ENCODE measurements around the gene TPH1. TPM values are rescaled to one million over a fixed set of nuclear protein-coding genes. Genes with fewer than 3 reads are reported as not detected.

Gene TPH1
- total RNA-seq = 0.34 and 0.60 TPM in 2 replicates

DNA sequence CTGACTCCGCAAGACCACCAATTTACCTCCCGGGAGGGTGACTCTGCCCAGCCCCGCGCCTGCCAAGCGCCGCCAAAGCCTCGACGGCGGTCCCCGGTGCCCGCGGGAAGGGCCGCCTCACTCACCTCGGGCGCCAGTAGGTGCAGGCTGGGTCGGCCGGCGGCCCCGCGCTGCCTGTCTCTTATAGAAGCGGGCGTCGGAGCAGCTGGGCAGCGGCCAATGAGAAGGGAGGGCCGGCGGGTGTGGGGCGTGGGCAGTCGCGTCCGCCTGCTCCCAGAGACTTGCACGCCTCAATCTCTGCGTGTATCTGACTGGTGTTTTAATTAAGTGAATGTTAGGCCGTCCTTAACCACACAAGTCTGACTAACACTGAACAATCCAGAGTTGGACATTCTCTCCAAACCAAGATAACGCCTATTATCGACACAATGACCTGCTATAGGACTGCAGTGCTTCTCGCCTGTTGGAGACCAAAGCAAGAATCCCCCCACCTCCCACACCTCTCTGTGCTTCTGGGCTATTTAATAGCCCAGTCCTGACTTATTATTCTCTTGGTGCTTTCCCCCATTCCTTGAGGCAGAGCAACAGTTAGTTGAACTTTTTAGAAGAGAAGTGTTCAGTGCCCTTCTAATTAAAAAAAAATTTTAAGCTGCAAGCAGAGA is at the start of gene TPH1:
TSS of gene TPH1 (minus strand) at position 154 of the 662 bp plus-strand sequence. CDS start 5,507 bp downstream, outside the sequence.
- Mint-ChIP-seq H3K4me1 (ENCODE audit: low read depth) (peaks cover 1% of the 10 kb centered on the region), H3K36me3 (ENCODE audit: low read depth) (no peaks in the 10 kb centered on the region), H3K9me3 (no peaks in the 10 kb centered on the region), H3K27ac (no peak within 1 kb of the TSS), H3K27me3 (ENCODE audit: low read depth) (peaks cover 56% of the 10 kb centered on the region), H3K4me3 (ENCODE audit: low read depth) (no peak within 1 kb of the TSS)
- no peak for DNase-seq (ENCODE audit: low spot score)
- intact Hi-C loops (cut with micrococcal nuclease) = no loop called here

DNA sequence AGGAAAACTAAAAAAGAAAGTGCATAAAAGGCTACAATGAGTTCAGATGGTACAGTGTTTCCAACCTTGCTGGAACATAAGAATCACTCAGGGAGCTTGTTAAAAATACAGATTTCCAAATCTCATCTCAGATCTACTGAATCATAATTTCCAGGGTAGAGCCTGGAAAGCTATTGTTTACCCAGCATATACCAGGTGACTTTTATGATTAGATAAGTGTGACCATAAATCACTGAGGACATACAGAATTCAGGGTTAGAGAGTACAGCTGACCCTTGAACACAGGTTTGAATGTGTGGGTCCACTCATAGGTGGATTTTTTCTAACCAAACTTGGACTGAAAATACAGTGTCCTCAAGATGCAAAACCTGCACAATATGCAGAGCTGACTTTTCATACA is 47.9 kb upstream of the TPH1 start:
- H3K27me3 Mint-ChIP-seq (ENCODE audit: low read depth) = no peaks in the 10 kb centered on the region
- H3K27ac Mint-ChIP-seq = no peak overlapping the region
- peaks cover 4% of the 10 kb centered on the region for H3K4me1 Mint-ChIP-seq (ENCODE audit: low read depth)
- intact Hi-C loops (cut with micrococcal nuclease) = no loop called here
- H3K9me3 Mint-ChIP-seq = no peaks in the 10 kb centered on the region
- H3K4me3 Mint-ChIP-seq (ENCODE audit: low read depth) = no peak overlapping the region
- peaks cover 59% of the 10 kb centered on the region for H3K36me3 Mint-ChIP-seq (ENCODE audit: low read depth)
- DNase-seq (ENCODE audit: low spot score) = no peak

DNA sequence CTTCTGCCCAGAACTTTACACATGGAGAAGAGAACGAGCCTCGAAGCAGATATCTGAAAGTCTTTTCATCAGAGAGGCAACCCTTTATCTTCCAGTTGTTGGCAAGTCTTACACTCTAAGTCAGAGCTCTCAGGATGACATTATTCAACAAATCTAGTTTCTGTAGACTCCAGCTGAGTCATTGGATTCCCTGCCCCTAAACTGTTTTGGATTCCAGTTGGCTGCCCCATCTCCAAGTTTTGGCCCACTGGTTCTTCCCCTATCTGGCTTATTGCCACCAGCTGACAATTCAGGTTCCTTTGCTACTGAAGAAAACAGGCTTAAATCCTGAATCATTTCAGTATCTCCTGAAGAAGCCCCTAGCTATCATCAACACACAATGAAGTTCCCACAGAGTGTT is 45.7 kb upstream of the TPH1 start:
- Mint-ChIP-seq H3K36me3 (ENCODE audit: low read depth) (peaks cover 66% of the 10 kb centered on the region), H3K27ac (no peak overlapping the region), H3K4me1 (ENCODE audit: low read depth) (peaks cover 4% of the 10 kb centered on the region), H3K9me3 (no peaks in the 10 kb centered on the region), H3K4me3 (ENCODE audit: low read depth) (no peak overlapping the region), H3K27me3 (ENCODE audit: low read depth) (no peaks in the 10 kb centered on the region)
- intact Hi-C loops (cut with micrococcal nuclease) = no loop called here
- no peak for DNase-seq (ENCODE audit: low spot score)

DNA sequence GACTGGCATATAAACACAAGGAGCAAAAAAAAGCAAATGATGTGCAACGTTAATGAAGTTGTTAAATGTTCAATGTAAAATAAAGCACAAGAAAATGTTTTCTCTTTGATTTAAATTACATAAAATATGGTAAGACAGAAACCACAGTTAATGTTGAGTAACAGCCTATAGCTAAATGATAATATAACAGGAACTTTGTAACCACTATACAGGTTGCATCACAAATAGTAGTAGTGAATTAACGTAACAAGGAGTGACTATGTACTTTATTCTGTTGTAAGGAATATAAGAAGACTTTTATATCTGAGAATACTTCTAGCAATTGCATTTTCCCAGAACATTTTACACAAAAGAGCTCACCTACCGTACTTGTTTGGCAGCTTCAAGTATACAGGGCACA is 42.9 kb upstream of the TPH1 start:
- H3K27me3 Mint-ChIP-seq (ENCODE audit: low read depth) = no peaks in the 10 kb centered on the region
- H3K9me3 Mint-ChIP-seq = no peaks in the 10 kb centered on the region
- intact Hi-C loops (cut with micrococcal nuclease) = no loop called here
- H3K27ac Mint-ChIP-seq = no peak overlapping the region
- H3K36me3 Mint-ChIP-seq (ENCODE audit: low read depth) = peaks cover 60% of the 10 kb centered on the region
- H3K4me1 Mint-ChIP-seq (ENCODE audit: low read depth) = peaks cover 4% of the 10 kb centered on the region
- H3K4me3 Mint-ChIP-seq (ENCODE audit: low read depth) = no peak overlapping the region
- DNase-seq (ENCODE audit: low spot score) = no peak

DNA sequence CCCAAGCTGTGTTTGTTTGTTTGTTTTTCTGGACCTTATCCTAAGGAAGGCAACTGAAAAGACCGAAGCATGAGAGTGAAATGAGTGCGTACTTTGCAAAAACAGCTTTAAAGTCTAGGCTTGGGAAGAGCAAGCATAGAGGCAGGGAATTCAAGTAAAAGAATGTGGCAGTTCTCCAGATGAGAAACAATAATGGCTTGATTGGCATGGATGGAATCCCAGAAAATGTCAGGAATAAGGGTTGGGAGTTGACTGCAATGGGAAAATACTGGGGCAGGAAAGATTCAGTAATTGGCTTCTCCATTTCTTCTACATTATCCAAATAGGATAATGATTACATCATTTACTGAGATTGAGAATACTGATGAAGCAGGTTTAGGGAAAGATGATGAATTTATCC is 42.3 kb upstream of the TPH1 start:
- no peaks in the 10 kb centered on the region for H3K4me1 Mint-ChIP-seq (ENCODE audit: low read depth)
- DNase-seq (ENCODE audit: low spot score) = no peak
- H3K4me3 Mint-ChIP-seq (ENCODE audit: low read depth) = no peak overlapping the region
- H3K27ac Mint-ChIP-seq = no peak overlapping the region
- no peaks in the 10 kb centered on the region for H3K9me3 Mint-ChIP-seq
- no peaks in the 10 kb centered on the region for H3K27me3 Mint-ChIP-seq (ENCODE audit: low read depth)
- intact Hi-C loops (cut with micrococcal nuclease) = no loop called here
- peaks cover 57% of the 10 kb centered on the region for H3K36me3 Mint-ChIP-seq (ENCODE audit: low read depth)

DNA sequence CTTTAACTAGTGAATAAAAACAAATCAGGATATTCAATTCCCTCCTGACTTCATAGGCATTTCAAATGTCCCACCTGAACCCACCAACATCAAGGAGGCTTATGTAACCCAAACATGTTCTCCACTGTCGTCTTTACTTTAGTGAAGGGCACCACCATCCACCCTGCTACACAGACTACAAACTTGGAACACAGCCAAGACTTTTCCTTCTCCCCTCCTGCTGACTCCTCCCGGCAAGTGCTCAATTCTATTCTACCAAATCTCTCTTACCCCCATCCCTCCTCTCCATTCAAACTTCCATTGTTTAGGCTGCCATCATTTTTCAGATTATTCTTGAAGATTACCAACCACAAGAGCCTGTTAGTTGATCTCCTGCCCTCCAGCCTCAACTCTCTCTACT is 35.5 kb upstream of the TPH1 start:
- no peak overlapping the region for H3K27ac Mint-ChIP-seq
- H3K36me3 Mint-ChIP-seq (ENCODE audit: low read depth) = peaks cover 41% of the 10 kb centered on the region
- DNase-seq (ENCODE audit: low spot score) = no peak
- intact Hi-C loops (cut with micrococcal nuclease) = no loop called here
- H3K9me3 Mint-ChIP-seq = no peaks in the 10 kb centered on the region
- H3K4me1 Mint-ChIP-seq (ENCODE audit: low read depth) = no peaks in the 10 kb centered on the region
- H3K4me3 Mint-ChIP-seq (ENCODE audit: low read depth) = no peak overlapping the region
- H3K27me3 Mint-ChIP-seq (ENCODE audit: low read depth) = no peaks in the 10 kb centered on the region

DNA sequence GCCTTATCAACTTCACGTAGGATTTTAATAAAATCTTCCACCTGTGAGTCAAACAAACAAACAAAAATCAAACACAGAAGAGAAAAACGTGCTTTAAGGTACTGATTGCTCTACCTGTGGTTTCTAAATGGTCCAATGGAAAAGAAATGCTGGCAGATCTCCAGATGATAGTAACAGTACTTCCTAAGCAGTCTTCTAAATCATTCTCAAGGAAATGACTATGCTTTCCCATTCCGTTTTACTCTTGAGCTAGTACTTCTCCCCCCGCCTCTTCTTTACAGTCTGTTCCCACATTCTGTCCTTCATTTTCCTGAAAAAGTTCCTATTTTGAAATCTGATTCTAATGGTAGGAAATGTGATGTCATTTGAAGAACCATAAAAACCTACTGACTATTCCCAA is 34.4 kb upstream of the TPH1 start:
- Mint-ChIP-seq H3K27me3 (ENCODE audit: low read depth) (no peaks in the 10 kb centered on the region), H3K4me3 (ENCODE audit: low read depth) (no peak overlapping the region), H3K9me3 (no peaks in the 10 kb centered on the region), H3K36me3 (ENCODE audit: low read depth) (peaks cover 38% of the 10 kb centered on the region), H3K27ac (no peak overlapping the region), H3K4me1 (ENCODE audit: low read depth) (no peaks in the 10 kb centered on the region)
- intact Hi-C loops (cut with micrococcal nuclease) = no loop called here
- DNase-seq (ENCODE audit: low spot score) = no peak

DNA sequence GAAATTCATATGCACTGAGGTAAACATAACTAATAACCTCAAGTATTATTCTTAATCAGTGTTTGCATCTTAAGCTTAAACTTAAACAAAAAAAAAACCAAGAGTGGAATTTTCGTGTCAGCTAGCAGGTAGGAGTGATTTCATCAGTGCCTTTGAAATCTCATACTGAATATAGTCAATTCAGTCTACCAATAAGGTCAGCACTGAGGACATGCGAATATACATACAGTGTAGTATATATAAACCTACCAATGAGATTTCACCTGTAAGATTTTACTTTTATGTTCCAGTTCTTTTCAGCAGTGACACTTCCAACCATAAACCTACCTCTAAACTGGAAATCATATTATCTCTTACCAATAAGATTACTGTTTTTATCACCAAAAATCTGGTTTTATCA is 32.8 kb upstream of the TPH1 start:
- Mint-ChIP-seq H3K4me3 (ENCODE audit: low read depth) (no peak overlapping the region), H3K36me3 (ENCODE audit: low read depth) (peaks cover 34% of the 10 kb centered on the region), H3K27ac (no peak overlapping the region), H3K27me3 (ENCODE audit: low read depth) (no peaks in the 10 kb centered on the region), H3K9me3 (no peaks in the 10 kb centered on the region), H3K4me1 (ENCODE audit: low read depth) (no peaks in the 10 kb centered on the region)
- intact Hi-C loops (cut with micrococcal nuclease) = no loop called here
- DNase-seq (ENCODE audit: low spot score) = no peak

DNA sequence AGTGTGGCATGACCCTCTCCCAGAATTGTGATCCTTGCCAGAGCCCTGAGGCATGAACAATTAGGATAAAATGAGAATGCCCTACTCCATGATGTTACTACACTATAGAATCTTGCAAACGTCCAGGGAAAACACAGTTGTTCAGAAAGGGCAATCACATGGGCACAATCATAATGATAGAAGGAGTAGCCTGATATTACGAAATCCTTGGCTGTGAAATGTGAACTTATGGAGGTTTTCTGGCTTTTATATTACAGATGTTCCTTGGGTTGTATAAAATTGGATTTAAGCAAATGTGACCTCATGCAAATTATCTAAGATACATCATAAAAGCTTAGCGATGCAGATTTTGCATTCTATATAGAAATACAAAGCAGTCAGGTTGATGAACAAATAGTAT is 29.4 kb upstream of the TPH1 start:
- no peaks in the 10 kb centered on the region for H3K27me3 Mint-ChIP-seq (ENCODE audit: low read depth)
- DNase-seq (ENCODE audit: low spot score) = no peak
- no peak overlapping the region for H3K4me3 Mint-ChIP-seq (ENCODE audit: low read depth)
- peaks cover 15% of the 10 kb centered on the region for H3K36me3 Mint-ChIP-seq (ENCODE audit: low read depth)
- no peaks in the 10 kb centered on the region for H3K4me1 Mint-ChIP-seq (ENCODE audit: low read depth)
- intact Hi-C loops (cut with micrococcal nuclease) = no loop called here
- no peak overlapping the region for H3K27ac Mint-ChIP-seq
- H3K9me3 Mint-ChIP-seq = no peaks in the 10 kb centered on the region

DNA sequence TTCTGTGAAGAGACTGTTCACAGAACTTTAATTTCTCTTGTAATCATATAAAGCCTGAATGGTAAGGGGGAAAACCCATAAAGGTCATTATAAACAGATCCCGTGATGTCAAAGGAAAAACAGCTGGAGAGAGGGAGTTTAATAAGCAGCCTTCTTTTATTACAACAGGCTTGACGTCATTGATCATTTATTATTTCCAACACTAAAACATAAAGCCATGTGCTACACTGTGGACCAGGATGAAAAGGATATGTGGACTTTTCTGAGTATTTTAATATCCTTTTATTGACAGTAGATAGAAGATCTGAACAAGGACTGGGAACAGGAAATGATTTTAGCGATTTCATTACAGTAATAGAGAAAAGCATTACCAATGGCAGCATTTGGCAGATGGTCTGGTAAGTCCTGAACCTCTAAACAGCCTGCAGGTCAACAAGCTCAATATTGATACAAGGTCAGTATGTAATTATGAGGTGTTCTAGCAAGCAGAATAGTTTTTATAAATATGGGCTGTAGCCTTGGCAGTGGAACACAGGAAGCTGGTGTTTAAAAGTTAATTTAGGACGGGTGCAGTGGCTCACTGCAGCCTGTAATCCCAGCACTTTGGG is 25.1 kb upstream of the TPH1 start:
- Mint-ChIP-seq H3K4me1 (ENCODE audit: low read depth) (no peaks in the 10 kb centered on the region), H3K36me3 (ENCODE audit: low read depth) (no peaks in the 10 kb centered on the region), H3K27me3 (ENCODE audit: low read depth) (no peaks in the 10 kb centered on the region), H3K27ac (no peak overlapping the region), H3K4me3 (ENCODE audit: low read depth) (no peak overlapping the region), H3K9me3 (no peaks in the 10 kb centered on the region)
- no peak for DNase-seq (ENCODE audit: low spot score)
- intact Hi-C loops (cut with micrococcal nuclease) = no loop called here

DNA sequence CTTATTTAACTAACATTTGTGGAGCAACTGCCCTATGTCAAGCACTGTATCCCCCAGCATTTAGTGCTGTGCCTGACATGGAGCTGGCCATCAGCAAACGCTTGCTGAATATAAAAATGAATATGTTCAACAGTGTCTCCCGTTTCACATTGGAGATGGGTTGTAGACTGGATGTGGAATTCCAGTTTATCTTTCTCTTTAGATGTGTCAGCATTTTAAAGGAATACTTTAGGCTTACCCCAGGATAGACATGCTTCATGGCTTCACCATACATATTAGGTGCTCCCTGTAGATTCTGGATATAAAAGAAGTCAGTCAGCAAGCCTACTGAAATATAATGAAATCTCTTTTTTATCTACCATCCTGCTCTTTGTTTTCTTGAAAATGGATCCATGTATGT is 21.3 kb upstream of the TPH1 start:
- no peaks in the 10 kb centered on the region for H3K4me1 Mint-ChIP-seq (ENCODE audit: low read depth)

DNA sequence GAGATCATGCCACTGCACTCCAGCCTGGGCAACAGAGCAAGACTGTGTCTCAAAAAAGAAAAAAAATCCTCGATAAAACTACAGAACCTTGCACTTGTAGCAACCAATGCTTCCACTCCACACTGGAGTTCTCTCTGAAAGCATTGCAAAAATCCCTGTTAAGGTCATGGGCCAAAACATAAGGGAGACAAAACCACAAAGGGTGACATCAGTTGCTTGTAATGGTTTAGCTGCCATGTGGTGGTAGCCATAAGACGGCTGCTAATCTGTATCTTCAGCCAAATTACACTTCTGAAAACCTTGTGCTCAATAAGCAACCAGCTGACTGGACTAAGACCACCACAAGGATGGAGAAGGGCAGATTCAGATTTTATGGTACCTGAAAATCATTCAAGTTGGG is 20.6 kb upstream of the TPH1 start:
- Mint-ChIP-seq H3K27me3 (ENCODE audit: low read depth) (no peaks in the 10 kb centered on the region), H3K27ac (no peak overlapping the region), H3K4me3 (ENCODE audit: low read depth) (no peak overlapping the region), H3K36me3 (ENCODE audit: low read depth) (no peaks in the 10 kb centered on the region), H3K9me3 (no peaks in the 10 kb centered on the region), H3K4me1 (ENCODE audit: low read depth) (no peaks in the 10 kb centered on the region)
- intact Hi-C loops (cut with micrococcal nuclease) = no loop called here
- DNase-seq (ENCODE audit: low spot score) = no peak

More for the DNA sequence above, 21.3 kb upstream of the TPH1 start:
- no peak for DNase-seq (ENCODE audit: low spot score)
- Mint-ChIP-seq H3K4me3 (ENCODE audit: low read depth) (no peak overlapping the region), H3K9me3 (no peaks in the 10 kb centered on the region), H3K27ac (no peak overlapping the region), H3K27me3 (ENCODE audit: low read depth) (no peaks in the 10 kb centered on the region), H3K36me3 (ENCODE audit: low read depth) (no peaks in the 10 kb centered on the region)
- intact Hi-C loops (cut with micrococcal nuclease) = no loop called here

DNA sequence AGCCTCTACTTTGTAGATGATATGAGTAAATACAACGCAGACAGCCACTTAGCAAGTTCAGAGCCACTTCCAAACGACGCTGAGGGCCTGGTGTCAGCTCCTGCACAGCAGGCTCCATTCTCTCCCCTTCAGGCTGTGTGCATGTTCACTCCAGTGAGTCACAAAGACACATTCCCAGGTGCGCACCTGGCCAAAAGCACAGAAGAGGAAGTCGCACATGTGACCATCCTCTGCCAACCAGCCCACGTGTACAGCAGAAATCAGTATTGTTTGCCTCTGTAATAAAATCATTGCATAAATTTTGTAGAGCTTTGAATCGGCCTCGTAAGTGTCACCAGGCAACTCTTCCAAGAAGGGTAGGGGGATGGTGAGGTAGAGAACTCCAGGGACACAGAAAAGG is 19.5 kb upstream of the TPH1 start:
- Mint-ChIP-seq H3K4me3 (ENCODE audit: low read depth) (no peak overlapping the region), H3K27me3 (ENCODE audit: low read depth) (peaks cover 2% of the 10 kb centered on the region), H3K36me3 (ENCODE audit: low read depth) (no peaks in the 10 kb centered on the region), H3K27ac (no peak overlapping the region), H3K9me3 (no peaks in the 10 kb centered on the region), H3K4me1 (ENCODE audit: low read depth) (no peaks in the 10 kb centered on the region)
- no peak for DNase-seq (ENCODE audit: low spot score)
- intact Hi-C loops (cut with micrococcal nuclease) = no loop called here
